KBM-7 (cell line): Measurements from ENCODE around the gene ZBTB40.

Experiments
- DNase-seq: peaks from one replicate; pipeline ENCODE4 v3.0.0-alpha.2; 2015
- in situ Hi-C: fragments of 300-500 bp; cut with MboI; formaldehyde crosslinking; loops from 2 replicates; pipeline ENCODE4 v1.14.3; 2020; ENCODE audit warnings: low sequenced_read_pairs, low pct_unique_long_range_greater_than_20kb, mixed read lengths

Gene ZBTB40

DNA sequence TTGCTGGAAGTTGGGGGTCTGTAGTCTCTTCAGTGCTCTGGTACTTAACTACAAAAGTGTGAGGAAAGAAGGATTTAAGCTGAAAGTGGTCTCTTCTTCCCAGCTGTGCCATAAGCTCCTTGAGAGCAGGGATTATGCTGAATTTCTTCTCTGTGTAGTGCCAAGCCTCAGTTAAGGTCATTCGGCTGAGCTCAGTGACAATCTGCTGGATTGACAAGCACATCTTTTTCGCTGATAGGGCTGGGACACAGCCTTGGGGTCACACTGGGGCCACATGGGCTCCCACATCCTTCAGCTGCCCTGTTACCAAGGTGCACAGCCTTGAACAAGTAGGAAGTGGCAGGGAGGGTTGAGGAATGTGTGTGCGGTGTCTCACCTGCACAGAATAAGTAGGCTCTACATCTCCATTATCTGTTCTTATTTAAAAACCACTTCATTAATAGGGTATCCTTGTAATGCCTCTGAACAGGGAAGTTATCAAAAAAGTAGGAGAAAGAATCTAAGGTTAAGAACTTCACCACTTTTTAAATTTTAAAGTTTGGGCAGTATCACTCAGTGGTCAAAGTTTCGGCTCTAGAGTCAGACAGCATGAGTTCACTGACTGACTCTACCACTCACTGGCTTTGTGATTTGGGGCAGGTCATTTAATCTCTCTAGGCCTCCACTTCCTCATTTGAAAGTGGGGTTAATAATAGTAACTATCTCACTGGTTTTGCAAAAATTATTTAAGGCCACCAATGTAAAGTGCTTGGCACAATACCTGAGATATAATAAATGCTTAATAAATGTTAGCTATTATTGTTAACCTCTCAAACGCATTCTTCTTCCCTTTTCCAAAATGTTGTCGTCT lies 10.3 kb downstream of the ZBTB40 start:
- no peak for DNase-seq
- in situ Hi-C loops, result no loop called here

DNA sequence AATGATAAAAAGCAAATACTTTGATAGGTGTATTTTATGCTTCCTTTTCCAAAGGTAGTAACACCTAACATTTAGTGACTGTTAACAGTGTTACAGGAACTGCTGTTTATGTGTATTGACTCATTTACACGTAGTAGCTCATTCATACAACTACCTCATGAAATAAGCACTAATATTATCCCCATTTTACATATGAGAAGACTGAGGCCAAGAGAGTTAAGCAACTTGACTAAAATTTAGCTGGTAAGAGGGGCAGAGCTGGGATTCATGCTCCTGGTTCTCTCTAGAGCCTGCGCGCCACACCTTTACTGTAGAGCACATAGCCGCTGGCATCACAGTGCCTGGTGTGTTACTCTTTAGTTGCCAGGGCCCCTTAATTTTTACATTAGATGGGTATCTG lies 11.3 kb downstream of the ZBTB40 start:
- DNase-seq, result no peak
- in situ Hi-C loops, result no loop called here

DNA sequence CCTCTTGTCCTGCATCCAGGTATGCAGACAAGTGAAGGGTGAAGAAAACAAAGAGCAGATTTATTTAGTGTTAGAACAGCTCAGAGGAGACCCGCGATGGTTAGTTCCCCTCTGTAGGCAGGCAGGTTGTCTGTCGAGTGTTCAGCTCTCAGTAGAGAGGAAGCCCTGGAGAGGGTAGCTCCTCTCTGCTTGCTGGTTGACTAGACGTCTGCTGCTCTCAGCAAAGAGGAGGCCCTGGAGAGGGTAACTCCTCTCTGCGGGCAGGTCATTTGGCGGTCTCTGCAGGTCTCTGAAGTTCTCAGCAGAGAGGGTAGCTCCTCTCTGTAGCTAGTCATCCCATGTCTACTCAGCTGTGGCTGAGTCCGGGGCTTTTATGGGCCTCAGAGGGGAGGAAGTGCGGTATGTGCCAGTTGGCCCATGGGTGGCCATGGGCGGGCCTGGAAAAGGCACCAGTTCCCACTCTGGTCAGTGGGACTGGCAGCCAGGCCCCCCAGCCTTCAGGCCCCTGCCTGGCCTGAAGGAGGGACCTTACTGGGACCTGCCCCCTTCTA lies 13.4 kb downstream of the ZBTB40 start:
- in situ Hi-C loops, result no loop called here
- no peak for DNase-seq

DNA sequence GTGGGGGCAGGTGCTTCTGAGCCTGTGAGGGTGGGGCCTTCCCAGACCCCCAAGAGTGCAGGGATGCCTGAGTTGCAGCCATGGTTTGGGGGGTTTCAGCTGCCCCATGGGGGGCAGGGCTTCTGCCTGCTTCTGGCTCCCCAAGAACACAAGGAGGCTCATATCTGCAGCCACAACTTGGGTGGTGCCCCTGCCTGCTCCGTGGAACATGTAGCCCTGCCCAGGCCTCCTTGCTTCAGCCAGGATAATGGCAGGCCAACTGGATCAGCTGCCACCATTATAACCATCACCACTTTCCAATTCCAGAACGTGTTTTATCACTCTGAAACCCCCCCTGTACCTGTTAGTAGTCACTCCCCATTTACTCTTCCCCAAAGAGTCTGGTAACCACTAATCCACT lies 14.0 kb downstream of the ZBTB40 start:
- DNase-seq, result no peak
- in situ Hi-C loops, result no loop called here

DNA sequence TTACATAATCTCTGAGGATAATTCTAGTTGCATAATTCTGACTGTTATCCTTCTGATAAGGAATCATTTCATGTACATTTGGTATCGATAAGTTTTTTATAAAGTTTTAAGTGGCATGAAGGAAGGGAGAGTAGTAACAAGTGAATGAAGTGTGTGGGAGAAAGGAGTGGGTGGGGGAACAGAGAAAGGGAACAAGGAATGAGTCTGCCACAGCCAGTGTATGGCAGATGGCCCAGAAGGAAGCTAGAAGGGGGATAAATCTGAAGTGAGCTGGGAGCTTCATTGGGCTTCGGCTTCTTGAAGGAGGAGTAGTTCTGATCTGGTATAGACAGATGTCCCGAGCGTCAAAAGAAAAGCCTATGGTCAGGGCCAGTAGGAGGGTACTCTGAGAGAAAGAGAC lies 18.6 kb downstream of the ZBTB40 start:
- no peak for DNase-seq
- in situ Hi-C loops, result no loop called here

DNA sequence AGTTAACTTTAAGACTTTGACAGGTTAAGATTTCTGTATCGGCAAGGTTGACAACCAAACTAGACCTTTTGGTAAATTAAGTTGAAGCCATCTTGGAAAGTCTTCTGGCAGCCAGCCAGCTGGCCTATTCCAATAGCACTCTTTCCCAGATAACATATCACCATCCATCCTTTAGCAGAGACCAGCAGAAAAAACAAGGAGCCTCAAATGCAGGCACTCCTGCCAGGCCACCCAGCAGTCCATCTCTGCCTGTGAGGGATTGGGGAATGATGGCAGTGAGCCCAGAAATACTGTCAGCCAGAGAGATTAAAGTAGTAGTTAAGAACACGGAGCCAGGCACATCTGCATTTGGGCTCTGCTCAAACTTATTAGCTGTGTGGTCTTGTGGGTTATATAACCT lies 19.4 kb downstream of the ZBTB40 start:
- no peak for DNase-seq

DNA sequence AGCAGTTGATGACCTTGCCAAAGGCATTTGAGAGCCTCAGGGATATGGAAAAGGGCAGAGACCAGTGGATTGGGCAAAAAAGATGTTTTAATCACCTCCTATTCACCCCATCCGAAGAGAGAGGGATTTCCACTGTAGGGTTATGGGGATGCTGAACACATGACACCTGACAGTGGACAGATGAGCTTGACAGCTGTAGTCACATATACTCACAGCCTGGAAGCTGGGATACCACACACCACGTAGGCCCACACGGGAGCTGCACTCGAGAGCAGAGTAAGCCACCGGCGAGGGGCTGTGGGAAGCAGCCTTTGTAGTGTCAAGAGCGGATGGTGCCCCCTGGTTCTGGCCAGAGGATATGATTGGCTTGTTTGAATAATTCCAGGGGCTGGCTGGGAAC lies 20.0 kb downstream of the ZBTB40 start:
- in situ Hi-C loops, result no loop called here
- no peak for DNase-seq

More for the DNA sequence above, 19.4 kb downstream of the ZBTB40 start:
- in situ Hi-C loops, result no loop called here

DNA sequence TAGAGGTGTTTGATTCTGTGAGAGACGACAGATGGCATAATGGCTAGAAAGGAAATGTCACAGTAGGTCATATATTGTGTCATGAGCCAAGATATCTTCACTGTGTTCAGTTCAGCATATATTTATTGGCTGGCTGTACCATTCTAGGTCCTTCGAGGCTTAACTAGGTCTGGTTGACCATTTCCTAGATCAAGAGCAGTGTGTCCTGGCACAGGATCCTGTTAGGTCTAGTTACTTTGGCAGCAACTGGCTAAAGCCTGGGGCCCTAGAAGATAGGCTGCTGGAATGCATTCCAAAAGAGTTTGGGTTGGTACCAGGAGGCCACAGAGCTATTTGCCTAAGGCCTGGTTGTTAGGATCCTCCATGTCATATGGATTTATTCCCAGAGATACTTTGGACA lies 20.9 kb downstream of the ZBTB40 start:
- in situ Hi-C loops, result no loop called here
- DNase-seq, result no peak

DNA sequence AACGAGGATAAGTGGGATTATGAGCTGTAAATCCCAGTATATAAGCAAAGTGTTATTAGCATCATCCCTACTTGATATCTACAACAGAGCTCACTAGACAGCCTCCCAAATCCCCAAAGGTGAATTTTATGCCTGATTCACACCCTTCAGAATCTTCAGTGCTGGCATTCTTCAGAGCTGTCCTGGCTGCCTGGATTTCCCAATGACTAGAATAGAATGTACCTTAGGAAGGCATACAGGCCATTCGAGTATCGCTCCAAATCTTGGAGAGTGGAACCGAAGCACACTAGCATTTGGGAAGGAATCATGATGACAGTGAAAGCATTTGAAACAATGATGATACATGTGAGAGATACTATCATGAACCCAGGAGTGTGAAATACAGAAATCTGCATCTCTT lies 22.3 kb downstream of the ZBTB40 start:
- DNase-seq, result no peak
- in situ Hi-C loops, result no loop called here

DNA sequence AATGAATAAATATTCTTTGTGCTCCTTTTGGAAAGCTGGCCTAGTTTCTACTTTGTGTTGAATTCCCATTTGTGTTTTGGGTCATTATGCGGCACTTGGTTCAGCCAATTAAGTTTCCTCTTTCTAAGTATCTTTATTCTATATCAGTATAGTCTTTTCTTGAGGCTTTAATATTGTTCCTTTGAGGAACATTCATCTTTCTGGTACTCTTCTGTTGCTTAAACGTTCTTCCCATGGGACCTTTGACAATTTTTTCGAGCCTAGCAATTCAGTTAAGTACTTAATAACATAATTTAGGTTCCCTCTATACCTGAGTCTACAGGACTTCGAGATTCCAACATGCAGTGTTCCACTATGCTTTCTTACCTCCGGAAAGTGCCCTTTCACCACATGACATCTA lies 24.9 kb downstream of the ZBTB40 start:
- DNase-seq, result no peak
- in situ Hi-C loops, result no loop called here

DNA sequence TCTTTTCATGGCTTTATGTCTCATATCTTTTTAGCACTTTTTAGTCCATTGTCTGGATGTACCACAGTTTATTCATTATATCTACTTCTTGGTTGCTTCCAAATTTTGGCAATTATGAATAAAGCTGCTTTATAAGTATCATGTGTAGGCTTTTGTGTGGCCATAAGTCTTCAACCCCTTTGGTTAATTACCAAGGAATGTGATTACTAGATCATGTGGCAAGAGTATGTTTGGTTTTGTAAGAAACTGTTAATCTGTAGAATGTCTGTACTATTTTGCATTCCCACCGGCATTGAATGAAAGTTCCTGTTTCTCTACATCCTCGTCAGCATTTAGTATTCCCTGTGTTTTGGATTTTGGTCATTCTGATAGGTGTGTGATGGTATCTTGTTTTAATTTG lies 31.5 kb downstream of the ZBTB40 start:
- in situ Hi-C loops, result no loop called here
- no peak for DNase-seq

DNA sequence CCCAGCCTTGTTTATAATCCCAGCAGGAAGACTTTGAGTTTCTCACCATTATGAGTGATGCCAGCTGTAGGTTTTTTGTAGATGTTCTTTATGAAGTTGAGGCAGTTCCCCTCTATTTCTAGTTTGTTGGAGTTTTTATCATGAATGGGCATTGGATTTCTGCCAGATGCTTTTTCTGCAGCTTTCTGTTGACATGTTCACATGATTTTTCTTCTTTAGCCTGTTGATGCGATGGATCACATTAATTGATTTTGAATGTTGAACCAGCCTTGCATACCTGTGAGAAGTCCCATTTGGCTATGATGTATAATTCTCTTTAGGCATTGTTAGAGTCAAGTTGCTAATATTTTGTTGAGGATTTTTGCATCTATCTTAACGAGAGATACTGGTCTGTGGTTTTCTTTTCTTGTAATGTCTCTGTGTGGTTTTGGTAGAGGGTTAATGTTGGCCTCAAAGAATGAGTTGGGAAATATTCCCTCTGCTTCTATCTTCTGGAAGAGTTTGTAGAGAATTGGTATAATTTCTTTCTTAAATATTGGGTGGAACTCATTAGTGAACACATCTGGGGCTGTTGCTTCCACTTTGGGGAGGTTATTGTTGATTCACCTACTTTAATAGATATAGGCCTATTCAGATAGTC lies 33.2 kb downstream of the ZBTB40 start:
- DNase-seq, result no peak
- in situ Hi-C loops, result no loop called here

DNA sequence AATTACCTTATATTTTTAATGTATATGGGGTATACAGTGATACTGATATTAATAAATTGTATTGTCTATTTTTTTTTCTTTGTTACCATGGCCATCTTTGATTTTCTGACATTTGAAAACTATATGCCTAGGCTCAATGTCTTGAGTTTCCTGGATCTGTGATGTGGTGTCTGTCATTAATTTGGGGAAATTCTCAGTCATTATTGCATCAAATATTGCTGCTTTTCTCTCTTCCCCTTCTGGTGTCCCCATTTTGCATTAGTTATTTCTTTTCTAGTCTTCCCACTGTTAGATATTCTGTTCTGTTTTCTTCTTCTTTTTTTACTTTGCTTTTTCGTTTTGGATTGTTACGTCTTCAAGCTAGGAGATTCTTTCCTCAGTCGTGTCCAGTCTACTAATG lies 33.8 kb downstream of the ZBTB40 start:
- DNase-seq, result no peak
- in situ Hi-C loops, result no loop called here

DNA sequence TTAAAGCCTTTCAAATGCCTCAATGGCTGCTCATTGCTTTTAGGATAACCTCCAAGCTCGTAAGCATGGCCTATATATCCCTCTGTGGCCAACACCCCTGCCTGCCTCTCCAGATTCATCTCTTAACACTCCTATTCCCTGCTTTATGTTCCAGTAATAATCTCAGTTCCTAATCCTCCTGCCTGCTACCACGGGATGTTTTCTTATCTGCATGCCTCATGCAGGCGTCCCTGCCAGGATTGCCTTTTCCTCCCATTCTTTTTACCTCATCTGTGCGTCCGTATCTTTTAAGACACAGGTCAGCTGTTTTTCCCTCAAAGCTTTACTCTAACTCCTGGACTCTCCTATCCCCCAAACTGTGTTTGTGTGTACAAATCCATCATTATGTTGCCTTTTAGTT lies 36.1 kb downstream of the ZBTB40 start:
- in situ Hi-C loops, result no loop called here
- DNase-seq, result no peak

DNA sequence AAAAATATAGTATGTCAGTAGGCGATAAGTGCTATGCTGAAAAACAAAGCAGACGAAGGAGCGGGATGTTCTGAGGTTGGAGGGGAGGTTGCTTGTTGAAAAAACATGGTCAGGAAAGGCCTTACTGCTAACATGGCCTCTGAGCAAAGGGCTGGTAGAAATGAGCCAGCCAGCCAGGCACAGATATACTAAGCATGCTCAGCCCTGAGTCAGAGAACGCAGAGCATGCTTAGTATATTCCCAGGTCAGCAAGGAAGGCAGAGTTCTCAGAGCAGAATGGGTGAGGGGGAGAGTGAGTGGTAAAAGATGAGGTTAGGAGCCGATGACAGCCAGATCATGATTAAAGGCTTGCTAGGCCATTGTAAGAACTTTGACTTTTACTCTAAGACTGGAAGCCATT lies 36.7 kb downstream of the ZBTB40 start:
- in situ Hi-C loops, result no loop called here
- DNase-seq, result no peak

DNA sequence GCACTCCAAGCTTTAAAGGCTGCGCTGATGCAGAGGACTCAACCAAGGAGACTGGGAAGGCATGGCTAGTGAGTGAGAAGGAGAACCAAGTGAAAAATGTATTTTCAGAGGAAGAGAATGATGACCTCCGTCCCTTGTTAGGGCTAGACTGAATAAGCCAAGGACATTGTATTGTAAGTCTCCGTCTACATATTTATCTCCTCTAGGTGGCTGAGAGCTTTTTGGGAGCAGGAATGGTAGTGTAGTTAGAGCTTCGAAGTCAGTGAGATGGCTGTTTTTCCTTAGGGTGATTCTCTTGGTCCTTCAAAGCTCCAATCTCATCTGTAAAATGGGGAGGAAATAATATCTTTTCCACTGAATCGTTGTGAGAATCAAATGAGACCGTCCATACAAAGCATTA lies 37.6 kb downstream of the ZBTB40 start:
- in situ Hi-C loops, result no loop called here
- no peak for DNase-seq

DNA sequence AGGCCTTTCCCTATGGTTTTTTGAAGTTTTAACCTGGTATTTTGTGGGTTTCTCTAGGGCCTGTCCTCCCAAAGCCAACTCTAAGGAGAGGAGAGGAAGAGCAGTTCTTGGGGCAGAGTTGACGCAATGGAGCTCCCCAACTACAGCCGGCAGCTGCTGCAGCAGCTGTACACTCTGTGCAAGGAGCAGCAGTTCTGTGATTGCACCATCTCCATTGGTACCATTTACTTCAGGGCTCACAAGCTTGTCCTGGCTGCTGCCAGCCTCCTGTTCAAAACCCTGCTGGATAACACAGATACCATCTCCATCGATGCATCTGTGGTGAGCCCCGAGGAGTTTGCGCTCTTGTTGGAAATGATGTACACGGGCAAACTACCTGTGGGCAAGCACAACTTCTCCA lies 38.2 kb downstream of the ZBTB40 start:
- DNase-seq, result no peak
- in situ Hi-C loops, result no loop called here

DNA sequence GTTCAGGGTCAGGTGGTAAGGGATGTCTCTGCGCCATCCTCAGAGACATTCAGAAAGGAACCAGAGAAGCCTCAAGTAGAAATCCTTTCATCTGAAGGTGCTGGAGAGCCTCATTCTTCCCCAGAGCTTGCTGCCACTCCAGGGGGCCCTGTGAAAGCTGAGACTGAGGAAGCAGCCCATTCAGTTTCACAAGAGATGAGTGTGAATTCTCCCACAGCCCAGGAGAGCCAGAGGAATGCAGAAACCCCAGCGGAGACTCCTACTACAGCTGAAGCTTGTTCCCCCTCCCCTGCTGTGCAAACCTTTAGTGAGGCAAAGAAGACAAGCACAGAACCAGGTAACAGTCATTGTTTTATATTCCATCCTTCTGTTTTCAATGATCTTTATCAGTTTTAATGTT lies 38.7 kb downstream of the ZBTB40 start:
- in situ Hi-C loops, result no loop called here
- DNase-seq, result no peak

DNA sequence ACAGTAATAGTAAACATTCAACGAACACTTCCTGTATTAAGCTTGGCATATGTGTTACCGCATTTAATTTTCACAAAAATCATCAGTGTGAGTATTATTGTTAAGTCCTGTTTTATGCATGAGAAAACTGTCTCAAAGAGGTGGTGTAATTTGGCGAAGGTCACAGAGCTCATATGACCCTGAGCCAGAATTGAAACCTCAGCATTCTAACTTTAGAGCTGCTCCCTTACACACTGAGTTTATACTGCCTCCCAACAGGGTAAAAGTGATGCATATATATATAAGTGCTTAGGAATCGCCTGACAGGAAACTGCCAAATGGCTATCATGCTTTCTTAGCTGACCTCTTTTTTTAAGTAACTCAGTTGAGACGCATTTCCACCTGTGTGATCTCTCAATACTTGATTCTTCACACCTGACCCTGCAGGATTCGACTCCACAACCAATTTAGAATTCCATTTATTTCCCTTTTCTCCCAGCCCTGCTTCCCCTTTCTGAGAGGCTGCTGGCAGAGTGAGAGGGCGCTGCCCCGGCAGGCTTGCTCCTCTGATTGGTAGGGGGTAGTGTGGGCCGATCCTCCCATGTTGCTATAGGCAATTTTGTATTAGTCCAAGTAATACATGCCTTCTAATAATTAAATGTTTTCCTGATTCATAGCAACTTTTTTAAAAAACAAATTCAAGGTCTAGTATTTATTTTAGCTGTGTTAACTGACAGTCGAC lies 40.5 kb downstream of the ZBTB40 start:
- in situ Hi-C loops, result no loop called here
- DNase-seq, result no peak

DNA sequence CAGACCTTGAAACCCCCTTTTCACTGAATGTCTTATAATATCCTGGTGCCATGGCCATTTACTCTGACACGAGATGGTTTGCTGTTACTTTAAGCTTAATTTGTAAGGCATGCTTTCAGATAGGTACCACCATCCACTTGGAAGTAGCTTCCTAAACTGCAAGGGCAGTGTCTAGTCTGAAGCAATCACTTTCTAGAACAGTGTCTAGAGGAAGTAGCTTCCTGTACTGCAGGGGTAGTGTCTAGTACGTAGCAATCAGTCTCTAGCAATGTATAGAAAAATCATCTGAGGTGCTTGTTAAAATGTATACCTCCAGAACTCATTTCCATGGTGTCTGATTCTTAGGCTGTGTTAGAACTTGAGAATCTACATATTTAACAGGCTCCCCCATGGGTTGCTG lies 42.5 kb downstream of the ZBTB40 start:
- DNase-seq, result no peak
- in situ Hi-C loops, result no loop called here
